Measurements from ENCODE around the gene TUBGCP6. TPM values are rescaled to one million over a fixed set of nuclear protein-coding genes. Genes with fewer than 3 reads are reported as not detected.

TUBGCP6 gene
- polyA plus RNA-seq, 1 experiment: 8.5 TPM

DNA sequence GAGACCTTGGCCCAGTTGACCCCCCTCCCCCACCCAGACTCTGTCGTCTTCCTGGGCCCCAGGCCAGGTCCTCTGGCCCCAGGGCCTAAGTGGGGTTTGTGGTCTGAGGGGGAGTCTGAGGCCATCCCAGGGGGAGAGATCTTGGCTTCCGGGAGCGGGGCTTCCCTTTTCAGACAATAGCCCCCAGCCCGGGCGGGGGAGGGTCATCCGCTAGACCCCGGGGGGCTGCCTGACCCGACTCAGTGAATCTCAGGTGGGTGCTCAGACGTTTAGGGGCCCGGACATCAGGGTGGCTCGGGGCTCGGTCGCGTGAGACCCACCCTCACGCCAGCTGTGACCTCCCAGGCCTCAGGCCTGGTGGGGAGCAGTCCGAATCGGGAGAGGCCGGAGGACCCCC lies 24.7 kb upstream of the TUBGCP6 start:
- CTCF ChIA-PET: no interaction called here
- Histone ChIP-seq H3K27ac (ENCODE audit: low read depth, low read length) (no peak overlapping the region), H3K27me3 (ENCODE audit: control insufficient read depth, insufficient read depth, low read length) (no peaks in the 10 kb centered on the region), H3K9me3 (ENCODE audit: control insufficient read depth, insufficient read depth, low read length) (peaks cover 10% of the 10 kb centered on the region; the same call in 1 of the 2 replicates), H3K4me3 (ENCODE audit: low read depth, low read length) (peak overlapping the region; percentile 52)
- DNase-seq (ENCODE audit: low read depth, low spot score): no peak
- TF ChIP-seq, protein P1, sequence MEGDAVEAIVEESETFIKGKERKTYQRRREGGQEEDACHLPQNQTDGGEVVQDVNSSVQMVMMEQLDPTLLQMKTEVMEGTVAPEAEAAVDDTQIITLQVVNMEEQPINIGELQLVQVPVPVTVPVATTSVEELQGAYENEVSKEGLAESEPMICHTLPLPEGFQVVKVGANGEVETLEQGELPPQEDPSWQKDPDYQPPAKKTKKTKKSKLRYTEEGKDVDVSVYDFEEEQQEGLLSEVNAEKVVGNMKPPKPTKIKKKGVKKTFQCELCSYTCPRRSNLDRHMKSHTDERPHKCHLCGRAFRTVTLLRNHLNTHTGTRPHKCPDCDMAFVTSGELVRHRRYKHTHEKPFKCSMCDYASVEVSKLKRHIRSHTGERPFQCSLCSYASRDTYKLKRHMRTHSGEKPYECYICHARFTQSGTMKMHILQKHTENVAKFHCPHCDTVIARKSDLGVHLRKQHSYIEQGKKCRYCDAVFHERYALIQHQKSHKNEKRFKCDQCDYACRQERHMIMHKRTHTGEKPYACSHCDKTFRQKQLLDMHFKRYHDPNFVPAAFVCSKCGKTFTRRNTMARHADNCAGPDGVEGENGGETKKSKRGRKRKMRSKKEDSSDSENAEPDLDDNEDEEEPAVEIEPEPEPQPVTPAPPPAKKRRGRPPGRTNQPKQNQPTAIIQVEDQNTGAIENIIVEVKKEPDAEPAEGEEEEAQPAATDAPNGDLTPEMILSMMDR (IDR thresholded peaks at IDR 0.05; ENCODE audit: low read depth, low read length): no peak
- POLR2A ChIA-PET: no interaction called here

DNA sequence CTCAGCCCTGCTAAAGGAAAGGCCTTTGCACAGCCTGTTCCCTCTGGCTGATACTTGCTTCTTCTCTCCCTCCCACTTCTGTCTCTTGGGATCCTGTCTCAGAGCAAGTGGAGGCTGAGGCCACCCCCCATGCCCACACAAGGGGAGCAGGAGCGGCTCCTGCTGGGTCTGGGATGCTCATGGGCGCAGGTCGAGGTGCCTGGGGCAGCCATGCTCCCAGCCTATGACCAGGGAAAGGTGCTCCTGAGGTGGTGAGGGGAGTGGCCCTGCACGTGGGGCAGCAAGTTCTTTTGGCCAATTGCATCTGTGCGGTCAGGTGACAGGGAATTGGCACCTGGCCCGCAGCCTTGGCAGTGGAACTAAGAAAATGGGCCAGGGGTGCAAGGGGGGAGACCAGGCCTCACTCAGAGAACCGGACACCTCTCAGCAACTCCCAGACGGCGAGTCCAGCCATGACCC lies 23.9 kb upstream of the TUBGCP6 start:
- no peak overlapping the region for H3K4me3 ChIP-seq (ENCODE audit: low read depth, low read length)
- H3K27ac ChIP-seq (ENCODE audit: low read depth, low read length): no peak overlapping the region
- no peak for DNase-seq (ENCODE audit: low read depth, low spot score)
- CTCF ChIA-PET: interaction anchor here (0.5 kb wide), 1 partner anchor 8 kb away, joined by 5 read pairs; no protein-coding TSS in a partner anchor
- peaks cover 10% of the 10 kb centered on the region; the same call in 1 of the 2 replicates for H3K9me3 ChIP-seq (ENCODE audit: control insufficient read depth, insufficient read depth, low read length)
- TF ChIP-seq, protein P1 (IDR thresholded peaks at IDR 0.05; ENCODE audit: low read depth, low read length): no peak
- no peaks in the 10 kb centered on the region for H3K27me3 ChIP-seq (ENCODE audit: control insufficient read depth, insufficient read depth, low read length)
- POLR2A ChIA-PET: no interaction called here

DNA sequence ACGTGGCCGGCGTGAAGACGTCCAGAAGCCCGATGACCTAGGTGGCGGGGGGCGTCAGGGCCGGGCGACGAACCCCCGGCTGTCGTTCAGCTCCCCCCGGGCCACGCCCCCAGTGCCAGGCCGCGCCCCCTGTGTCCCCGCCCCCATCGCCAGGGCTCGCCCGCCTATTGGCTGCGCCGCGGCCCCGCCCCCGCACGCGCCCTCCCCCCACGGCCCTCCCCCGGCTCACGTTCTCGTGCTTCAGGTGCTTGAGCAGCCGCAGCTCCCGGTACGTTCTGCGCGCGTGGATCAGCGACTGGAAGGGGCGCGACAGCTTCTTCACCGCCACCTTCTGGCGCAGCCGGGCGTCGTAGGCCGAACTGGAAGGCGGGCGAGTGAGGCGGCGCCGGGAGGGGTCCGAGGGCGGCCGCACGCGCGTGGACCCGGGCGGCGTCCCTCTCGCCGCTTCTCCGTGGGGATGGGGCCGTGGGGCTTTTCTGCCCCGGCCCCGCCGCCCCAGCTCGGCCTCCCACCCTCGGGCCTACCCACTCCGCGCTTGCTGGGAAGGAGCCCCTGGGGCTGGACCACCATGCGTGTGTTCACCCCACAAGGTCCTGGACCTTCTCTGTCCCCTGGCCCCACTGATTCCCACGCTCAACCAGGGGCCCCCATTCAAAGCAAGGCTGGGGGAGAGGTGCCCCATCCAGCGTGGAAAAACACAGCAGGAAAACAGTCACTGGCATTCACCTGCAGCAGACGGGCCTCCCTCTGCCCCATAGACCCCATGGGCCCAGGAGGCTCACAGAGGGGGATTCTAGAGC lies 23.0 kb upstream of the TUBGCP6 start:
- POLR2A ChIA-PET: interaction anchor here (0.5 to 0.7 kb wide), 2 partner anchors 8 to 21 kb away, joined by 3 to 6 read pairs; no protein-coding TSS in a partner anchor
- no peak for DNase-seq (ENCODE audit: low read depth, low spot score)
- CTCF ChIA-PET: interaction anchor here (0.7 to 1.5 kb wide), 3 partner anchors 17 to 74 kb away, joined by 3 to 10 read pairs (median 6); partner anchors contain the start of gene HDAC10
- Histone ChIP-seq H3K27me3 (ENCODE audit: control insufficient read depth, insufficient read depth, low read length) (no peaks in the 10 kb centered on the region), H3K27ac (ENCODE audit: low read depth, low read length) (no peak overlapping the region), H3K4me3 (ENCODE audit: low read depth, low read length) (peak overlapping the region; percentile 54), H3K9me3 (ENCODE audit: control insufficient read depth, insufficient read depth, low read length) (peaks cover 10% of the 10 kb centered on the region; the same call in 1 of the 2 replicates)
- TF ChIP-seq, protein P1 (IDR thresholded peaks at IDR 0.05; ENCODE audit: low read depth, low read length): peak; percentile 23

DNA sequence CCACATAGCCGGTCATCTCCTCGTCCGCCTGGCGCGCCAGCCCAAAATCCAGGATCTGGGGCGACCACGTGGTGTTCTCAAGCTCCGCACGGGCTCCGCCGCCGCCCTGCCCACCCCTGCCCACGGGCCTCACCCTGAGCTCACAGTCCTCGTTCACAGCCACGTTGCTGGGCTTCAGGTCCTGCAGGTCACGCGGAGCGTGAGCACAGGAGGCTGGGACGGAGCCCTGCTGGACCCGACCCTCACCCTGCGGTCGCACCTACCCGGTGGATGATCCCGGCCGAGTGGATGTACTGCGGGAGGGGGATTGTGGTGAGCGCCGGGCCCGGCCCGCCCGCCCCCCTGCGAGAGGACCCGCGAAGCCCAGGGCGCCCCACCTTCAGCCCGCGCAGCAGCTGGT lies 22.2 kb upstream of the TUBGCP6 start:
- ChIA-PET POLR2A (interaction anchor here (0.5 to 0.7 kb wide), 2 partner anchors 9 to 20 kb away, joined by 3 to 6 read pairs; no protein-coding TSS in a partner anchor), CTCF (interaction anchor here (0.7 to 1.5 kb wide), 3 partner anchors 16 to 75 kb away, joined by 3 to 10 read pairs (median 6); partner anchors contain the start of gene HDAC10)
- TF ChIP-seq, protein P1 (IDR thresholded peaks at IDR 0.05; ENCODE audit: low read depth, low read length): no peak
- H3K27me3 ChIP-seq (ENCODE audit: control insufficient read depth, insufficient read depth, low read length): no peaks in the 10 kb centered on the region
- no peak overlapping the region for H3K27ac ChIP-seq (ENCODE audit: low read depth, low read length)
- no peak for DNase-seq (ENCODE audit: low read depth, low spot score)
- H3K9me3 ChIP-seq (ENCODE audit: control insufficient read depth, insufficient read depth, low read length): peaks cover 10% of the 10 kb centered on the region; the same call in 1 of the 2 replicates
- peak overlapping the region; percentile 38; the same call in 1 of the 2 replicates for H3K4me3 ChIP-seq (ENCODE audit: low read depth, low read length)
